ENCODE data around the gene FAF1. TPM values are rescaled to one million over a fixed set of nuclear protein-coding genes. Genes with fewer than 3 reads are reported as not detected.

Gene FAF1
- total RNA-seq, 1 experiment from 2014 or later, result 14.7 TPM

DNA sequence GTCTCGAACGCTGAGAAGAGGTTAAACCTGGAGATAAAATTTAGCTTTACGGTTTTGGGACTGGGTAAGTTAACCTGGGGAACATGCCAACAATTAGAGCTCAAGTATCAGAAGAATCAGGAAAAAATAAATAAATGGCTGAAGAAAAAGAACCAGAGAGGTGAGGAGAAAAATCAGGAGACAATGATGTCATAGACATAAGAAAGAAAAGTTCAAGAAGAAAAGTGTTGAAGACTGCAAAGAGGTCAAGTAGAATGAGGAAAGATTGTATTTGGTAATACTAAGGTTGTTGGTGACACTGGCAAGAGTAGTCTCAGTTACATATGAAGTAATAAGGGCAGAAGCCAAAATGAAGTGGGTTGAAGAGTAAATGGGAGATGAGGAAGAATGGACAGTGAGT, 36.0 kb upstream of the FAF1 start:
- Histone ChIP-seq H3K79me2 (ENCODE audit: low read length) (no peaks in the 10 kb centered on the region), H4K20me1 (ENCODE audit: low read length) (no peaks in the 10 kb centered on the region), H3K4me2 (ENCODE audit: low read length) (no peak overlapping the region), H3K36me3 (ENCODE audit: low read depth, low read length) (no peaks in the 10 kb centered on the region), H3K9me3 (ENCODE audit: low read length) (no peaks in the 10 kb centered on the region), H3K4me1 (ENCODE audit: insufficient read depth, low read length) (no peaks in the 10 kb centered on the region), H3K9me2 (replicated peaks; ENCODE audit: low read length) (no peaks in the 10 kb centered on the region), H2AFZ (ENCODE audit: low read length) (no peak overlapping the region), H3K4me3 (ENCODE audit: low read length) (no peak overlapping the region), H3K27me3 (ENCODE audit: low read length) (no peaks in the 10 kb centered on the region), H3K27ac (ENCODE audit: low read length) (no peak overlapping the region), H3F3A (ENCODE audit: low read length, unreplicated experiment) (no peaks in the 10 kb centered on the region), H3K9ac (ENCODE audit: low read length) (no peak overlapping the region)
- TF ChIP-seq EZH2 (IDR thresholded peaks at IDR 0.05; ENCODE audit: low read length, unreplicated experiment), result no peak
- TF ChIP-seq EZH2phosphoT487 (IDR thresholded peaks at IDR 0.05; ENCODE audit: borderline replicate concordance, low read length), result no peak
- TF ChIP-seq, protein P1, sequence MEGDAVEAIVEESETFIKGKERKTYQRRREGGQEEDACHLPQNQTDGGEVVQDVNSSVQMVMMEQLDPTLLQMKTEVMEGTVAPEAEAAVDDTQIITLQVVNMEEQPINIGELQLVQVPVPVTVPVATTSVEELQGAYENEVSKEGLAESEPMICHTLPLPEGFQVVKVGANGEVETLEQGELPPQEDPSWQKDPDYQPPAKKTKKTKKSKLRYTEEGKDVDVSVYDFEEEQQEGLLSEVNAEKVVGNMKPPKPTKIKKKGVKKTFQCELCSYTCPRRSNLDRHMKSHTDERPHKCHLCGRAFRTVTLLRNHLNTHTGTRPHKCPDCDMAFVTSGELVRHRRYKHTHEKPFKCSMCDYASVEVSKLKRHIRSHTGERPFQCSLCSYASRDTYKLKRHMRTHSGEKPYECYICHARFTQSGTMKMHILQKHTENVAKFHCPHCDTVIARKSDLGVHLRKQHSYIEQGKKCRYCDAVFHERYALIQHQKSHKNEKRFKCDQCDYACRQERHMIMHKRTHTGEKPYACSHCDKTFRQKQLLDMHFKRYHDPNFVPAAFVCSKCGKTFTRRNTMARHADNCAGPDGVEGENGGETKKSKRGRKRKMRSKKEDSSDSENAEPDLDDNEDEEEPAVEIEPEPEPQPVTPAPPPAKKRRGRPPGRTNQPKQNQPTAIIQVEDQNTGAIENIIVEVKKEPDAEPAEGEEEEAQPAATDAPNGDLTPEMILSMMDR (conservative IDR thresholded peaks at IDR 0.05; ENCODE audit: low read depth, low read length), result no peak
- BruUV-seq (replicated peaks), result no TSS peak
- no peak for DNase-seq
- ChIA-PET CTCF (no interaction called here), POLR2A (ENCODE audit: unreplicated experiment) (no interaction called here)
- intact Hi-C loops (cut with micrococcal nuclease), result no loop called here
- ATAC-seq, result no peak

DNA sequence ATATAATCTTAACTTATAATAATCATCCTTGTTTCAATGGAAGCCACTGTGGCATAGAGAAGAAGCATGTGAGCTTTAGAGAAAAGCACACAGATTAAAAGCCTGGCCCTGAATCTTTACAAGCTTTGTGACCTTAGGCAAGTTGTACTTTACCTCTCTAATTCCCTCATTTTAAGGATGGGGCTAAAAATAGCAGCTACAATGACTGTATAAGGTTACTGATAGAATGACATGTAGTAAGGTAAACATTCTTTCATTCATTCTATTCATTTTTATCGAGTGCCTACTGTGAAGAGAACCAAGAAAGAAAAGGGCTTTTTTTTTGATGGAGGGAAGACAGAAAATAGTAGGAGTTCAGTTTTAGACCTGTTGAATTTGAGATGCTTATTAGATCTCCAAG, 35.6 kb upstream of the FAF1 start:
- intact Hi-C loops (cut with micrococcal nuclease), result no loop called here
- POLR2A ChIA-PET (ENCODE audit: unreplicated experiment), result no interaction called here
- Histone ChIP-seq H3K9me2 (replicated peaks; ENCODE audit: low read length) (no peaks in the 10 kb centered on the region), H3K9ac (ENCODE audit: low read length) (no peak overlapping the region), H3K36me3 (ENCODE audit: low read depth, low read length) (no peaks in the 10 kb centered on the region), H3K4me3 (ENCODE audit: low read length) (no peak overlapping the region), H3K27ac (ENCODE audit: low read length) (no peak overlapping the region), H3K27me3 (ENCODE audit: low read length) (no peaks in the 10 kb centered on the region), H3K4me1 (ENCODE audit: insufficient read depth, low read length) (no peaks in the 10 kb centered on the region), H3K4me2 (ENCODE audit: low read length) (no peak overlapping the region), H4K20me1 (ENCODE audit: low read length) (no peaks in the 10 kb centered on the region), H3F3A (ENCODE audit: low read length, unreplicated experiment) (no peaks in the 10 kb centered on the region), H2AFZ (ENCODE audit: low read length) (no peak overlapping the region), H3K79me2 (ENCODE audit: low read length) (no peaks in the 10 kb centered on the region), H3K9me3 (ENCODE audit: low read length) (no peaks in the 10 kb centered on the region)
- TF ChIP-seq, protein P1 (conservative IDR thresholded peaks at IDR 0.05; ENCODE audit: low read depth, low read length), result no peak
- TF ChIP-seq EZH2 (IDR thresholded peaks at IDR 0.05; ENCODE audit: low read length, unreplicated experiment) (no peak), EZH2phosphoT487 (IDR thresholded peaks at IDR 0.05; ENCODE audit: borderline replicate concordance, low read length) (no peak)
- DNase-seq, result no peak
- BruUV-seq (replicated peaks), result no TSS peak
- CTCF ChIA-PET, result no interaction called here
- ATAC-seq, result no peak

- Histone ChIP-seq H3K9me3 (ENCODE audit: low read length) (no peaks in the 10 kb centered on the region), H3K27me3 (ENCODE audit: low read length) (no peaks in the 10 kb centered on the region), H3F3A (ENCODE audit: low read length, unreplicated experiment) (no peaks in the 10 kb centered on the region), H3K36me3 (ENCODE audit: low read depth, low read length) (no peaks in the 10 kb centered on the region), H3K4me3 (ENCODE audit: low read length) (no peak overlapping the region), H4K20me1 (ENCODE audit: low read length) (no peaks in the 10 kb centered on the region), H3K9ac (ENCODE audit: low read length) (no peak overlapping the region), H3K9me2 (replicated peaks; ENCODE audit: low read length) (no peaks in the 10 kb centered on the region), H3K27ac (ENCODE audit: low read length) (no peak overlapping the region), H3K79me2 (ENCODE audit: low read length) (no peaks in the 10 kb centered on the region), H3K4me1 (ENCODE audit: insufficient read depth, low read length) (no peaks in the 10 kb centered on the region), H3K4me2 (ENCODE audit: low read length) (no peak overlapping the region), H2AFZ (ENCODE audit: low read length) (no peak overlapping the region)
- ChIA-PET POLR2A (ENCODE audit: unreplicated experiment) (no interaction called here), CTCF (no interaction called here)
- DNase-seq (no peak), ATAC-seq (no peak)
- no TSS peak for BruUV-seq (replicated peaks)
- intact Hi-C loops (cut with micrococcal nuclease), result no loop called here
- TF ChIP-seq EZH2phosphoT487 (IDR thresholded peaks at IDR 0.05; ENCODE audit: borderline replicate concordance, low read length) (no peak), EZH2 (IDR thresholded peaks at IDR 0.05; ENCODE audit: low read length, unreplicated experiment) (no peak)
- TF ChIP-seq, protein P1 (conservative IDR thresholded peaks at IDR 0.05; ENCODE audit: low read depth, low read length), result no peak
Observed at GRCh38 chr1:50994997-50995396, 34.9 kb upstream of the FAF1 start.

All from PC-3 (cell line).